Nephron (organoid): ENCODE results near the gene C14orf119.

Source experiments
- H3K27ac Mint-ChIP-seq, 3 experiments: 2 replicates each; pipeline ENCODE4 v1.8.0; 2020; ENCODE audit warnings: mixed read lengths in 3 of 3, mild to moderate bottlenecking in 2 of 3, moderate library complexity in 1 of 3
- H3K27me3 Mint-ChIP-seq: 2 replicates; pipeline ENCODE4 v1.8.0; 2021; ENCODE audit warnings: low read depth, mild to moderate bottlenecking, moderate library complexity, mixed read lengths
- H3K36me3 Mint-ChIP-seq: 2 replicates; pipeline ENCODE4 v1.8.0; 2020; ENCODE audit warnings: low read depth, mixed read lengths
- H3K4me1 Mint-ChIP-seq: 2 replicates; pipeline ENCODE4 v1.8.0; 2020; ENCODE audit warnings: mixed read lengths
- H3K4me3 Mint-ChIP-seq, 3 experiments: 2 replicates each; pipeline ENCODE4 v1.8.0; 2020; ENCODE audit warnings: mild to moderate bottlenecking in 3 of 3, mixed read lengths in 3 of 3, moderate library complexity in 2 of 3
- H3K9me3 Mint-ChIP-seq: 2 replicates; pipeline ENCODE4 v1.8.0; 2020; ENCODE audit warnings: mixed read lengths
- TF ChIP-seq, protein P1 (sequence below), 3 experiments: fragments of 200-600 bp; sonication (generic); IDR thresholded peaks; one replicate each; pipeline ENCODE4 v1.5.0; 2021; ENCODE audit warnings: antibody characterized with exemption in 3 of 3; ENCODE audit not compliant: unreplicated experiment in 3 of 3

The C14orf119 gene

DNA sequence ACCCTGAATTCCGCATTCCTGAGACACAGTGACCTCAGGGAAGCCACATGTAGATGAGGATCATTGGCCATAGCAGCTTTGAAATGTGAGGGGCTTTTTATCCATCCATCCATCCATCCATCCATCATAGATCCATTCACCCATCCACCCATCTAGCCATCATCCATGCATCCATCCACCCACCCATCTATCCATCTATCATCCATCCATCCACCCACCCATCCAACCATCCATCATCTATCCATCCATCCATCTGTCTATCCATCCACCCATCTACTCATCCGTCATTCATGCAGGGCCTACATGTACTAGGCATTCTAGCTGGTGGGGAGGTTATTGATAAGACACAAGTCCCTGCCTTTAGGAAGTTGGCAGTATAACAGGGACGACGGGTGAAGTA lies 51.7 kb downstream of the C14orf119 start:
- Mint-ChIP-seq H3K27ac (no peak overlapping the region), H3K27me3 (no peaks in the 10 kb centered on the region), H3K4me3 (no peak overlapping the region), H3K4me1 (peaks cover 5% of the 10 kb centered on the region), H3K36me3 (peaks cover 60% of the 10 kb centered on the region), H3K9me3 (peaks cover 3% of the 10 kb centered on the region)
- TF ChIP-seq, protein P1, sequence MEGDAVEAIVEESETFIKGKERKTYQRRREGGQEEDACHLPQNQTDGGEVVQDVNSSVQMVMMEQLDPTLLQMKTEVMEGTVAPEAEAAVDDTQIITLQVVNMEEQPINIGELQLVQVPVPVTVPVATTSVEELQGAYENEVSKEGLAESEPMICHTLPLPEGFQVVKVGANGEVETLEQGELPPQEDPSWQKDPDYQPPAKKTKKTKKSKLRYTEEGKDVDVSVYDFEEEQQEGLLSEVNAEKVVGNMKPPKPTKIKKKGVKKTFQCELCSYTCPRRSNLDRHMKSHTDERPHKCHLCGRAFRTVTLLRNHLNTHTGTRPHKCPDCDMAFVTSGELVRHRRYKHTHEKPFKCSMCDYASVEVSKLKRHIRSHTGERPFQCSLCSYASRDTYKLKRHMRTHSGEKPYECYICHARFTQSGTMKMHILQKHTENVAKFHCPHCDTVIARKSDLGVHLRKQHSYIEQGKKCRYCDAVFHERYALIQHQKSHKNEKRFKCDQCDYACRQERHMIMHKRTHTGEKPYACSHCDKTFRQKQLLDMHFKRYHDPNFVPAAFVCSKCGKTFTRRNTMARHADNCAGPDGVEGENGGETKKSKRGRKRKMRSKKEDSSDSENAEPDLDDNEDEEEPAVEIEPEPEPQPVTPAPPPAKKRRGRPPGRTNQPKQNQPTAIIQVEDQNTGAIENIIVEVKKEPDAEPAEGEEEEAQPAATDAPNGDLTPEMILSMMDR (IDR thresholded peaks at IDR 0.05; ENCODE audit: unreplicated experiment in 3 of 3), result no peak

DNA sequence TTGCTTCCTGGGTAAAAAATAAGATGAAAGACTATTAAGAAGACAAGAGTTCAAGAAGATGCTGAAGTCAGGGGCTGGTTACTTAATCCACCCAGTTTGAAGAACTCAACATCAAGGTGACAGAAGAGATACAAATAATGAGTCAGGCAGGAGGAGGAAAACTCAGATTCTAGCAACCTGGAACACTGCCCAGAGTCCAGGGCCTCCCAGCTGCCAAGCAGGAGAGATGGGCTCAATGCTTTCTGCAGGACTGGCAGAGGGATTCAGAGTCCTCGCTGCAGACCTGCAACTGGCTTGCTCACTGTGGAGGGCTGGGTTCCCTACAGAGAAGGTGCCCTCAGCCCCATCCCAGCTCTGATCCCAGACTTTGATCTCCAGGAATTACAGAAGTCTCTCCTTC lies 52.4 kb downstream of the C14orf119 start:
- Mint-ChIP-seq H3K9me3 (peaks cover 3% of the 10 kb centered on the region), H3K4me3 (no peak overlapping the region), H3K36me3 (peaks cover 53% of the 10 kb centered on the region), H3K27ac (peak overlapping the region in 1 of 3 experiments; percentile 21), H3K4me1 (peaks cover 5% of the 10 kb centered on the region), H3K27me3 (no peaks in the 10 kb centered on the region)
- TF ChIP-seq, protein P1 (IDR thresholded peaks at IDR 0.05; ENCODE audit: unreplicated experiment in 3 of 3), result no peak

DNA sequence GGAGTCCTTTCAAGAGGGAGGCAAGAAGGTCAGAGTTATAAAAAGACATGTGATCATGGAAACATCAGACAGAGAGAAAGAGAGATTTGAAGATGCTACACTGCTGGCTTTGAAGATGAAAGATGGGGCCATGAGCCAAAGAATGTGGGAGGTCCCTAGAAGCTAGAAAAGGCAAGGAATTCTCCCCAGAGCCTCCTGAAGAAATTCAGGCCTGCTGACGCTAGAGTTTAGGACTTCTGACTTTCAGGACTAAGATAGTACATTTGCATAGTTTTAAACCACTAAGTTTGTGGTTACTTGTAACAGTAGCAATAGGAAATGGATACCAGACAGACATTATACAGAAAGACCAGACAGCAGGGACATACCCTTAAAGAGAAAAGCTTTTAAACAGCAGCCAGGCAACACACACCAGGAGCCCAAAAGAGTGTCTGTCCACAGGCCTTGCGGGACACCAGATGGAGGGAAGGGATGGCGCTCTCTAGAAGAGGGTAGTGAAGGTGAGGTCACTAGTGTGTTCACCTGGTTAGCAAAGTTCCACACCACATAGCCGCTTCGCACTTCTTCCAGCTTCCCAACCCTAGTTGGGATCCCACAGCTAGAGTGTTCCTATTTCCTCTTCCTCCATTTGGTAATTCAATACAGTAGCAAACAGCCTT lies 53.4 kb downstream of the C14orf119 start:
- Mint-ChIP-seq H3K9me3 (peaks cover 3% of the 10 kb centered on the region), H3K36me3 (peaks cover 52% of the 10 kb centered on the region), H3K27me3 (no peaks in the 10 kb centered on the region), H3K27ac (peak overlapping the region in 2 of 3 experiments; percentile 9 to 48), H3K4me1 (peaks cover 12% of the 10 kb centered on the region), H3K4me3 (no peak overlapping the region)
- TF ChIP-seq, protein P1 (IDR thresholded peaks at IDR 0.05; ENCODE audit: unreplicated experiment in 3 of 3), result no peak

DNA sequence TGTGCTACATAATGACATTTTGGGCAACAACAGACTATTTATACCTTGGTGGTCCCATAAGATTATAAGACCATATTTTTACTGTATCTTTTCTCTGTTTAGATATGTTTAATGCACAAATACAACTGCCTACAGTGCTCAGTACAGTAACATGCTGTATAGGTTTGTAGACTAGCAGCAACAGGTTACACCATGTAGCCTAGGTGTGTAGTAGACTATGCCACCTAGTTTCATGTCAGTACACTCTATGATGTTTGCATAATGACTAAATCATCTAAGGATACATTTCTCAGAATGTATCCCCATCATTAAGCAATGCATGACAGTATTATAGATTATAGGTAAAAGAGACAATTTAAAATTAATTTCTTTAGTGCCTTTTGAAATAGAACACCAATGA lies 54.4 kb downstream of the C14orf119 start:
- Mint-ChIP-seq H3K36me3 (peaks cover 45% of the 10 kb centered on the region), H3K27me3 (no peaks in the 10 kb centered on the region), H3K27ac (peak overlapping the region in 1 of 3 experiments; percentile 44), H3K4me1 (peaks cover 23% of the 10 kb centered on the region), H3K9me3 (peaks cover 3% of the 10 kb centered on the region), H3K4me3 (no peak overlapping the region)
- TF ChIP-seq, protein P1 (IDR thresholded peaks at IDR 0.05; ENCODE audit: unreplicated experiment in 3 of 3), result no peak
